B cell (primary cell): Measurements from ENCODE around the gene ZDHHC17. TPM values are rescaled to one million over a fixed set of nuclear protein-coding genes. Genes with fewer than 3 reads are reported as not detected.

Experiments
- ATAC-seq: fragments of 200-7000 bp; cut with Tn5 transposase; one replicate; pipeline ENCODE4 v1.10.0; 2021; ENCODE audit warnings: low read depth, mild to moderate bottlenecking, moderate number of reproducible peaks, moderate library complexity
- CTCF ChIA-PET: fragments of 350-600 bp; sonication (Branson Sonifier 250); formaldehyde crosslinking; loops from one replicate; lab custom pipeline; 2021; ENCODE audit warnings: antibody characterized with exemption, inconsistent platforms; lab: Charles Lee
- POLR2A ChIA-PET: fragments of 350-600 bp; sonication (Branson Sonifier 250); formaldehyde crosslinking; loops from one replicate; lab custom pipeline; 2021; ENCODE audit warnings: antibody characterized with exemption; lab: Charles Lee
- DNase-seq: peaks from one replicate; pipeline ENCODE4 v3.0.0; 2013
- H2AFZ ChIP-seq: 2 replicates; pipeline ENCODE4 v1.6.1; 2012; ENCODE audit warnings: mild to moderate bottlenecking, low read depth, low read length; ENCODE audit not compliant: insufficient read depth, poor library complexity, severe bottlenecking
- H3K27ac ChIP-seq, 2 donors: 1 replicate in 1 of 2; 2 replicates in 1 of 2; pipeline ENCODE4 v1.5.1; 2012 to 2013; ENCODE audit warnings: low read length in 2 of 2, mild to moderate bottlenecking in 2 of 2, moderate library complexity in 1 of 2
- H3K27me3 ChIP-seq, 4 experiments: fragments of 200-600 bp in 1 of 4; sonication (generic) in 1 of 4; replicated peaks in 1 of 4; 1 replicate in 2 of 4; 2 replicates in 2 of 4; pipeline versions ENCODE4 v1.6.1 to v1.7.0; 2013 to 2016; ENCODE audit warnings: low read length in 3 of 4, mild to moderate bottlenecking in 2 of 4, mixed read lengths in 1 of 4, moderate library complexity in 1 of 4; ENCODE audit not compliant: insufficient read depth in 4 of 4, control insufficient read depth in 3 of 4; ENCODE audit errors: control extremely low read depth in 1 of 4
- H3K36me3 ChIP-seq, 2 experiments: replicated peaks in 1 of 2; 1 replicate in 1 of 2; 2 replicates in 1 of 2; pipeline versions ENCODE4 v1.6.1 to v1.7.1; 2013; ENCODE audit warnings: low read length in 1 of 2; ENCODE audit not compliant: insufficient read depth in 2 of 2, control insufficient read depth in 1 of 2; ENCODE audit errors: control extremely low read depth in 1 of 2, extremely low read depth in 1 of 2
- H3K4me1 ChIP-seq, 2 donors: fragments of 200-600 bp in 1 of 2; sonication (generic) in 1 of 2; 1 replicate in 1 of 2; 2 replicates in 1 of 2; pipeline versions ENCODE4 v1.5.1 to v1.6.1; 2013 to 2017; ENCODE audit warnings: low read length in 2 of 2; ENCODE audit not compliant: control insufficient read depth in 2 of 2, insufficient read depth in 2 of 2
- H3K4me2 ChIP-seq: replicated peaks from 2 replicates; pipeline ENCODE3; 2012; ENCODE audit warnings: mild to moderate bottlenecking, low read depth, low read length; ENCODE audit not compliant: poor library complexity, severe bottlenecking
- H3K4me3 ChIP-seq, 5 experiments: fragments of 200-600 bp in 1 of 5; sonication (generic) in 1 of 5; 1 replicate in 3 of 5; 2 replicates in 2 of 5; pipeline versions ENCODE4 v1.5.1 to v1.7.0; 2011 to 2016; ENCODE audit warnings: low read length in 4 of 5, mild to moderate bottlenecking in 4 of 5, low read depth in 2 of 5, control low read depth in 1 of 5, moderate library complexity in 1 of 5; ENCODE audit not compliant: insufficient read depth in 1 of 5; ENCODE audit errors: control extremely low read depth in 1 of 5, extremely low read depth in 1 of 5
- H3K79me2 ChIP-seq: fragments of 200-600 bp; sonication (generic); one replicate; pipeline ENCODE4 v1.6.0; 2016; ENCODE audit warnings: low read length; ENCODE audit not compliant: control insufficient read depth, insufficient read depth
- H3K9ac ChIP-seq: fragments of 200-600 bp; sonication (generic); 2 replicates; pipeline ENCODE4 v1.6.1; 2017; ENCODE audit warnings: mild to moderate bottlenecking, low read length, moderate library complexity
- H3K9me3 ChIP-seq, 3 donors: one replicate each; pipeline versions ENCODE4 v1.6.1 to v1.7.1; 2013; ENCODE audit warnings: low read length in 2 of 3; ENCODE audit not compliant: control insufficient read depth in 2 of 3, insufficient read depth in 1 of 3; ENCODE audit errors: control extremely low read depth in 1 of 3
- H4K20me1 ChIP-seq: 2 replicates; pipeline ENCODE4 v1.6.0; 2012; ENCODE audit warnings: mild to moderate bottlenecking, low read length; ENCODE audit not compliant: insufficient read depth, control insufficient read depth, poor library complexity, severe bottlenecking
- H3K27ac Mint-ChIP-seq: one replicate; pipeline ENCODE4 v1.8.0; 2021; ENCODE audit warnings: mixed read lengths
- H3K27me3 Mint-ChIP-seq: one replicate; pipeline ENCODE4 v1.8.0; 2021; ENCODE audit warnings: mixed read lengths
- H3K4me1 Mint-ChIP-seq: one replicate; pipeline ENCODE4 v1.8.0; 2021; ENCODE audit warnings: mixed read lengths
- H3K4me3 Mint-ChIP-seq: one replicate; pipeline ENCODE4 v1.8.0; 2021; ENCODE audit warnings: mixed read lengths
- H3K9me3 Mint-ChIP-seq: one replicate; pipeline ENCODE4 v1.8.0; 2022; ENCODE audit warnings: mixed read lengths; ENCODE audit not compliant: insufficient read depth
- CTCF ChIP-seq: fragments of 200-600 bp; IDR thresholded peaks from one replicate; pipeline ENCODE4 v1.8.0; 2022; ENCODE audit warnings: antibody characterized with exemption, mild to moderate bottlenecking
- EZH2 ChIP-seq: IDR thresholded peaks from 2 replicates; pipeline ENCODE4 v1.6.1; 2012; ENCODE audit warnings: borderline replicate concordance, low read depth, mild to moderate bottlenecking, moderate library complexity, low read length; ENCODE audit not compliant: insufficient read depth, poor library complexity, severe bottlenecking
- WGBS: methylation state at CpG from one replicate; pipeline ENCODE4 v1.1.5; 2013; ENCODE audit warnings: missing lambda C conversion rate; ENCODE audit not compliant: insufficient coverage; 5-methylcytosine and 5-hydroxymethylcytosine counted together
- intact Hi-C: fragments of 100-400 bp; cut with micrococcal nuclease; formaldehyde crosslinking; loops from one replicate; pipeline ENCODE4 v1.10.0; 2022
- polyA plus RNA-seq: library from polyadenylated mRNA; depleted of rRNA; stranded (reverse); fragments of >200 nt; gene quantifications from 2 replicates; pipeline ENCODE4 v1.2.3, GENCODE V29; 2012
- total RNA-seq, 2 donors: library from RNA; stranded (reverse); fragments of 120-200 nt in 1 of 2; gene quantifications; 1 replicate in 1 of 2; 2 replicates in 1 of 2; pipeline versions ENCODE4 v1.2.3 to v1.2.4, GENCODE V29; 2013 to 2022

The ZDHHC17 gene
- total and polyA plus RNA-seq, 2 donors (not counting 1 experiment from before 2014, with no cell fraction given): 26.1 to 75.0 TPM

- no peak overlapping the region for H3K4me2 ChIP-seq
- Mint-ChIP-seq H3K27me3 (no peaks in the 10 kb centered on the region), H3K27ac (no peak overlapping the region), H3K4me3 (no peak overlapping the region), H3K9me3 (no peaks in the 10 kb centered on the region), H3K4me1 (peaks cover 28% of the 10 kb centered on the region)
- ChIA-PET POLR2A (no interaction called here), CTCF (interaction anchor here (0.7 to 9.2 kb wide), 21 partner anchors 7 to 221 kb away, joined by 3 to 166 read pairs (median 8); partner anchors contain the start of gene ZDHHC17)
- H3K36me3 ChIP-seq: no peaks in the 10 kb centered on the region
- H3K9ac ChIP-seq: no peak overlapping the region
- H3K4me1 ChIP-seq: peaks cover 10 to 12% of the 10 kb centered on the region in 2 donors
- H3K9me3 ChIP-seq: peaks cover 0 to 3% (median 0%) of the 10 kb centered on the region in 3 donors
- H3K27ac ChIP-seq: no peak overlapping the region
- no peak overlapping the region for H3K4me3 ChIP-seq
- TF ChIP-seq EZH2: no peak
- no peak for TF ChIP-seq CTCF
- intact Hi-C loops: loop anchor here (2.0 to 5.0 kb wide), 4 partner anchors 15 to 223 kb away; no protein-coding TSS in a partner anchor
- peaks cover 80% of the 10 kb centered on the region for H3K79me2 ChIP-seq
- DNase-seq (no peak), ATAC-seq (no peak)
- WGBS: 100% methylated on average over 1 of the region's 3 CpGs
- no peak overlapping the region for H2AFZ ChIP-seq
- H3K27me3 ChIP-seq: no peaks in the 10 kb centered on the region
- peaks cover 60% of the 10 kb centered on the region for H4K20me1 ChIP-seq
These were observed 25.6 kb downstream of the ZDHHC17 start for GRCh38 chr12:76789335-76790050.
